ENCODE measurements around the gene PRKACA.

PRKACA gene

DNA sequence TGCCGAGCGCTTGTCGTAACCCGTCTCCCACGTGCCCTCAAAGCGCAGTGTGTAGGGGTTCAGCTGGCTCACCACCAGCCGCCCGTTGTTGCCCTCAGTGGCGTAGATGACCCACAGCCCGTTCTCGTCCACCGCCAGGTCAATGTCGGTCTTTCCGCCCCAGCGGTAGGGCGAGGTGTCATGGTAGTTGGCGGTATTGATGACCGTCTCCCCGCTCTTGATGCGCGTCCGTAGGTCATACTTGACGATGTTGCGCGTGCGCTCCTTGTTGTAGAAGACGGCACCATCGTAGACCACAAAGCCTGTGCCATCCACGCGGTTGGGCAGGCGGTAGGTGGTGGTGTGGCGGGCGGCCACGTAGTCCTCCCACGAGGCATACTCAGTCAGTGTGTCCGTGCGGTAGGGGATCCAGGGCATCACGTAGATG is 45.3 kb upstream of the PRKACA start:
- no peaks in the 10 kb centered on the region for H3K4me1 ChIP-seq (ENCODE audit: control insufficient read depth, low read depth, low read length)
- WGBS (ENCODE audit: extremely low coverage, insufficient coverage, low lambda C conversion rate), result no CpG with 5 or more reads among the region's 38 CpGs

DNA sequence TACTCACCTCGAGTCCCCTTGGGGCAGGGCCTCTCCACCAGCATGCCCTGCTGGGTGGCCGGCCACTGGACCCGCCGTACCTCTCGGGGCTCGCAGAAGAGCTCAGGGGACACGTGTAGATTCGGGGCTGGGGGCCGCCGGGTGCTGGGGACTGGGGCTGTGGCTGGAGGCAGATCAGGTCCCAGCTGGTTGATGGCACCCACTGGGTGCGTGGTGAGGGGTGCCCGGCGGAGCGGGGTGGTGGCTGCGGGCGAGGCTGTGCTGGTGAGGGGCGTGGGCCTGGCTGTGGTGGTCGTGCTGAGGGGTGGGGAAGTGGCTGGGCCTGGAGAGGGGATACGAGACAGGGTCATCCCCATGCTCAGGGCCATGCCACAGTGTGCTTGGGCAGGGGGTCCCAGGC is 43.7 kb upstream of the PRKACA start:
- H2AK5ac ChIP-seq (ENCODE audit: low read length), result no peak overlapping the region
- no peak overlapping the region for H3K4me2 ChIP-seq (ENCODE audit: low read length)
- H4K5ac ChIP-seq (ENCODE audit: low read length), result no peak overlapping the region
- peaks cover 7% of the 10 kb centered on the region for H3K36me3 ChIP-seq (ENCODE audit: control insufficient read depth, insufficient read depth, low read length)
- no peak overlapping the region for H4K8ac ChIP-seq (ENCODE audit: low read depth, low read length)
- no peaks in the 10 kb centered on the region for H3K79me2 ChIP-seq (ENCODE audit: control insufficient read depth, insufficient read depth, low read length)
- H3K27ac ChIP-seq (ENCODE audit: low read depth, low read length), result no peak overlapping the region
- no peak overlapping the region for H3K4ac ChIP-seq (ENCODE audit: low read depth, low read length)
- no peaks in the 10 kb centered on the region for H3K27me3 ChIP-seq (ENCODE audit: insufficient read depth, low read length, poor library complexity)
- WGBS (ENCODE audit: extremely low coverage, insufficient coverage, low lambda C conversion rate), result no CpG with 5 or more reads among the region's 19 CpGs
- H3K4me3 ChIP-seq (ENCODE audit: low read length), result no peak overlapping the region
- H3K4me1 ChIP-seq (ENCODE audit: control insufficient read depth, low read depth, low read length), result no peaks in the 10 kb centered on the region
- H3K18ac ChIP-seq (ENCODE audit: low read length), result no peak overlapping the region
- H3K79me1 ChIP-seq (ENCODE audit: low read length), result no peaks in the 10 kb centered on the region
- H2BK120ac ChIP-seq (ENCODE audit: low read depth, low read length), result no peak overlapping the region
- no peak overlapping the region for H3K56ac ChIP-seq (ENCODE audit: low read length)
- no peak overlapping the region for H2BK15ac ChIP-seq (replicated peaks; ENCODE audit: low read depth)
- DNase-seq, result no peak
- H3K9ac ChIP-seq (ENCODE audit: low read length), result no peak overlapping the region
- H3K23ac ChIP-seq (ENCODE audit: low read length), result no peak overlapping the region
- H2BK5ac ChIP-seq (ENCODE audit: low read length), result no peak overlapping the region

More for the DNA sequence above, 45.3 kb upstream of the PRKACA start:
- H3K27me3 ChIP-seq (ENCODE audit: insufficient read depth, low read length, poor library complexity), result no peaks in the 10 kb centered on the region
- no peak overlapping the region for H3K23ac ChIP-seq (ENCODE audit: low read length)
- no peak overlapping the region for H4K5ac ChIP-seq (ENCODE audit: low read length)
- H2AK5ac ChIP-seq (ENCODE audit: low read length), result no peak overlapping the region
- H3K4me3 ChIP-seq (ENCODE audit: low read length), result no peak overlapping the region
- H3K36me3 ChIP-seq (ENCODE audit: control insufficient read depth, insufficient read depth, low read length), result peaks cover 5% of the 10 kb centered on the region
- no peak overlapping the region for H4K8ac ChIP-seq (ENCODE audit: low read depth, low read length)
- H3K27ac ChIP-seq (ENCODE audit: low read depth, low read length), result no peak overlapping the region
- no peak overlapping the region for H2BK5ac ChIP-seq (ENCODE audit: low read length)
- no peaks in the 10 kb centered on the region for H3K79me2 ChIP-seq (ENCODE audit: control insufficient read depth, insufficient read depth, low read length)
- no peak for DNase-seq
- no peak overlapping the region for H3K4ac ChIP-seq (ENCODE audit: low read depth, low read length)
- no peak overlapping the region for H2BK15ac ChIP-seq (replicated peaks; ENCODE audit: low read depth)
- no peak overlapping the region for H3K56ac ChIP-seq (ENCODE audit: low read length)
- H3K4me2 ChIP-seq (ENCODE audit: low read length), result no peak overlapping the region
- no peak overlapping the region for H3K18ac ChIP-seq (ENCODE audit: low read length)
- H2BK120ac ChIP-seq (ENCODE audit: low read depth, low read length), result no peak overlapping the region
- H3K9ac ChIP-seq (ENCODE audit: low read length), result no peak overlapping the region
- no peaks in the 10 kb centered on the region for H3K79me1 ChIP-seq (ENCODE audit: low read length)

DNA sequence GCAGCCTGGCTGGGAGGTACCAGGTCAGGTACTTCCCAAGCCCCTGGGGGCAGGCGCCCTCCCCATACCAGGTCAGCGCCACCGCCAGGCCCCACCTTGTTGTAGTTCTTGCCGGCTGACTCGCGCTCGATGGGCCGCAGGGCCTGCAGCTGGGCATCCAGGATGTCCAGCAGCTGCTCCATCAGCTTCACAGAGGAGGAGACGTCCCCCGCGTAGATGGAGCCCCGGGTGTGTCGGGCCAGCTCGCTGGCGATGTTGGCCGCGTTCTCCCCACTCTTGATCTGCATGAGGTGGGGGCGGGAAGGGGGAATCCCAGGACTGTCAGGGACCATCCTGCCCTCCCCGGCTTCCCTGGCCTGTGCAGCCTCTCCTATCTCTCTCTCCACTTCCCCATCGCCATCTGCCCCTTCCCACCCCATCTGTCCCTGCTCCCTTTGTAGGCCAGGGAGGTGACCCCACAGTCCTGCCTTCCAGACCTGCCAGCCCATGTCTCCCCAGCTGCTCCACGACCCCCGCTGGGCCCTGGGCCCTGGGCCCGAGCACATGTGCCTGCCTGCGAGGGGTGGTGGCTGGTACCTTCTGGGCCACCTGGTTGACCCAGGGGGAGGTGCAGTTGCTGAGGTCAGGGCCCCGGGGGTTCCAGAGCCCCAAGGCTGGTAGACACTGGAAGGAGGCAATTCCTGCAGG is 42.6 kb upstream of the PRKACA start:
- Histone ChIP-seq H4K5ac (ENCODE audit: low read length) (no peak overlapping the region), H3K4me3 (ENCODE audit: low read length) (no peak overlapping the region), H2BK5ac (ENCODE audit: low read length) (no peak overlapping the region), H3K79me1 (ENCODE audit: low read length) (no peaks in the 10 kb centered on the region), H2AK5ac (ENCODE audit: low read length) (no peak overlapping the region), H2BK15ac (replicated peaks; ENCODE audit: low read depth) (no peak overlapping the region), H3K79me2 (ENCODE audit: control insufficient read depth, insufficient read depth, low read length) (no peaks in the 10 kb centered on the region), H3K9ac (ENCODE audit: low read length) (no peak overlapping the region), H3K4ac (ENCODE audit: low read depth, low read length) (no peak overlapping the region), H3K36me3 (ENCODE audit: control insufficient read depth, insufficient read depth, low read length) (peaks cover 7% of the 10 kb centered on the region), H3K4me2 (ENCODE audit: low read length) (no peak overlapping the region), H3K23ac (ENCODE audit: low read length) (no peak overlapping the region), H4K8ac (ENCODE audit: low read depth, low read length) (no peak overlapping the region), H3K27ac (ENCODE audit: low read depth, low read length) (no peak overlapping the region), H3K56ac (ENCODE audit: low read length) (no peak overlapping the region), H2BK120ac (ENCODE audit: low read depth, low read length) (no peak overlapping the region), H3K27me3 (ENCODE audit: insufficient read depth, low read length, poor library complexity) (no peaks in the 10 kb centered on the region), H3K4me1 (ENCODE audit: control insufficient read depth, low read depth, low read length) (no peaks in the 10 kb centered on the region), H3K18ac (ENCODE audit: low read length) (no peak overlapping the region)
- no CpG with 5 or more reads among the region's 25 CpGs for WGBS (ENCODE audit: extremely low coverage, insufficient coverage, low lambda C conversion rate)
- no peak for DNase-seq

DNA sequence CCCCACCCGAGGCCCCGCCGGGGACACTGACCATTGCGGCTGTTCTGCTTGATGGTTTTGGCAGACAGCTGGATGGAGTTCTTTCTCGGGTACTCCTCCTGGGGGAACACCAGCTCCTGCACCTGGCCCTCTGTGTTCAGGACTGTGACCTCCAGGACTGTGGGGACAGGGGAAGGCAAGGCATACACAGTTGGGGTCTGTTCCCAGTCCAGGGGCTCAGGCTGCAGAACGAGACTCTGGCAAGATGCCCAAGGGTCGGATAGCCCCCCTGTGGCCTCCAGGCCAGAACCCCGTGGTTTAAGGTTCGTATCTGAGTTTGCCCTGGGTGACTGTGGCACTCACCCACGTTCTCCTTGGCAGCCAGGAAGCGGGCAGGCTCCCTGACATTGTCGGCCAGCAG is 41.5 kb upstream of the PRKACA start:
- no CpG with 5 or more reads among the region's 12 CpGs for WGBS (ENCODE audit: extremely low coverage, insufficient coverage, low lambda C conversion rate)
- H3K56ac ChIP-seq (ENCODE audit: low read length), result no peak overlapping the region
- H3K27me3 ChIP-seq (ENCODE audit: insufficient read depth, low read length, poor library complexity), result no peaks in the 10 kb centered on the region
- no peak overlapping the region for H4K8ac ChIP-seq (ENCODE audit: low read depth, low read length)
- H2BK15ac ChIP-seq (replicated peaks; ENCODE audit: low read depth), result no peak overlapping the region
- no peak overlapping the region for H3K27ac ChIP-seq (ENCODE audit: low read depth, low read length)
- H3K4me3 ChIP-seq (ENCODE audit: low read length), result no peak overlapping the region
- H3K4me2 ChIP-seq (ENCODE audit: low read length), result no peak overlapping the region
- H4K5ac ChIP-seq (ENCODE audit: low read length), result no peak overlapping the region
- H3K9ac ChIP-seq (ENCODE audit: low read length), result no peak overlapping the region
- no peaks in the 10 kb centered on the region for H3K79me1 ChIP-seq (ENCODE audit: low read length)
- H3K4ac ChIP-seq (ENCODE audit: low read depth, low read length), result no peak overlapping the region
- no peaks in the 10 kb centered on the region for H3K79me2 ChIP-seq (ENCODE audit: control insufficient read depth, insufficient read depth, low read length)
- H3K36me3 ChIP-seq (ENCODE audit: control insufficient read depth, insufficient read depth, low read length), result peaks cover 7% of the 10 kb centered on the region
- H3K4me1 ChIP-seq (ENCODE audit: control insufficient read depth, low read depth, low read length), result no peaks in the 10 kb centered on the region
- no peak overlapping the region for H2BK120ac ChIP-seq (ENCODE audit: low read depth, low read length)
- no peak for DNase-seq
- no peak overlapping the region for H3K23ac ChIP-seq (ENCODE audit: low read length)
- H2AK5ac ChIP-seq (ENCODE audit: low read length), result no peak overlapping the region
- no peak overlapping the region for H2BK5ac ChIP-seq (ENCODE audit: low read length)
- no peak overlapping the region for H3K18ac ChIP-seq (ENCODE audit: low read length)

DNA sequence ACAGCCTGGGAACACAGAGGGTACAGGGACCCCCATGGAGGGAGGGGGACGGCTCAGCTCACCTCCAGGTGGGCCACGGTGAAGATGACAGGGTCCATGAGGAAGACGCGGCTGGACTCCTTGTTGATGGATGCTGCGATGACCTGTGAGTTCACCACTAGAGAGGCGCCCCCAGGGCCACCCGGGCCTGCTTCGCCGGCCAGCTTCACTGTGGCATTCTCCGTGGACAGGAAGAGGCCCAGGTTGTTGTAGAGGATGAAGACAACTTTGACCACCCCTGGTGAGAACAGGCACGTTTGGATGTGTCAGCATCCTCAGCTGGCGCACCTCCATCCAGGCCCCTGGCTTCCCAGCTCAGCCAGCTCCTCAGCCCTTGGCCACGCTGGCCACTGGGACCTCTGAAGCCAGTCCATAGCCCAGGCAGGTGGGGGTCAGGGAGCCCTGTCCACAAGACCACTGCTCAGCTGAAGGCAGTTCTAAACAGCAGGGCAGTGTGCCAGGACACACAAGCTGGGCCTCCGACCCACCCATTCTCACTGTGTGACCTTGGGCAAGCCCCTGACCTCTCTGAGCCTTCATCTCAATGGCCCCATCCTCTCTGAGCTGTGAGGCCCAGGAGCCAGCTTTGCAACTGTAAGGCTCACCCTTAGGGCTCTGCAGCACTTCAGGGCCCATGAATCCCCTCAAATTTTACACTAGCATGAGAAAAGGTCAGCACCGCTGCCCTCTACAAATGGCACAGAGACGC is 40.9 kb upstream of the PRKACA start:
- Histone ChIP-seq H3K79me2 (ENCODE audit: control insufficient read depth, insufficient read depth, low read length) (no peaks in the 10 kb centered on the region), H3K27ac (ENCODE audit: low read depth, low read length) (no peak overlapping the region), H4K5ac (ENCODE audit: low read length) (no peak overlapping the region), H4K8ac (ENCODE audit: low read depth, low read length) (no peak overlapping the region), H2BK120ac (ENCODE audit: low read depth, low read length) (no peak overlapping the region), H3K4me1 (ENCODE audit: control insufficient read depth, low read depth, low read length) (no peaks in the 10 kb centered on the region), H2AK5ac (ENCODE audit: low read length) (no peak overlapping the region), H2BK5ac (ENCODE audit: low read length) (no peak overlapping the region), H3K4me3 (ENCODE audit: low read length) (no peak overlapping the region), H3K79me1 (ENCODE audit: low read length) (no peaks in the 10 kb centered on the region), H3K56ac (ENCODE audit: low read length) (no peak overlapping the region), H3K27me3 (ENCODE audit: insufficient read depth, low read length, poor library complexity) (no peaks in the 10 kb centered on the region), H3K9ac (ENCODE audit: low read length) (no peak overlapping the region), H3K4ac (ENCODE audit: low read depth, low read length) (no peak overlapping the region), H3K36me3 (ENCODE audit: control insufficient read depth, insufficient read depth, low read length) (peaks cover 7% of the 10 kb centered on the region), H3K18ac (ENCODE audit: low read length) (no peak overlapping the region), H3K4me2 (ENCODE audit: low read length) (no peak overlapping the region), H2BK15ac (replicated peaks; ENCODE audit: low read depth) (no peak overlapping the region), H3K23ac (ENCODE audit: low read length) (no peak overlapping the region)
- WGBS (ENCODE audit: extremely low coverage, insufficient coverage, low lambda C conversion rate), result no CpG with 5 or more reads among the region's 16 CpGs
- no peak for DNase-seq

Data from mesendoderm (in vitro differentiated cells).